SK-N-SH (cell line): ENCODE data around the gene MCCC2.

Experiments
- CHD2 ChIP-seq: fragments of 150-350 bp; IDR thresholded peaks from 2 replicates; pipeline ENCODE4 v1.6.1; 2018; ENCODE audit warnings: low read length; ENCODE audit not compliant: partially characterized antibody
- ELF1 ChIP-seq: IDR thresholded peaks from 2 replicates; pipeline ENCODE4 v1.4.0; 2012
- EZH2phosphoT487 ChIP-seq: fragments of 200-600 bp; sonication (generic); IDR thresholded peaks from 2 replicates; pipeline ENCODE4 v1.6.1; 2017; ENCODE audit warnings: low read depth, mixed run types, mild to moderate bottlenecking, antibody characterized with exemption, moderate library complexity, borderline replicate concordance
- MAX ChIP-seq: IDR thresholded peaks from 2 replicates; pipeline ENCODE4 v1.4.0; 2012; ENCODE audit warnings: low read depth
- MXI1 ChIP-seq: IDR thresholded peaks from 2 replicates; pipeline ENCODE4 v1.6.1; 2012; ENCODE audit warnings: mild to moderate bottlenecking, low read depth, low read length, improper control_type of control experiment
- POLR2AphosphoS5 ChIP-seq: IDR thresholded peaks from 2 replicates; pipeline ENCODE4 v1.6.1; 2012; ENCODE audit warnings: low read depth, low read length
- RAD21 ChIP-seq: IDR thresholded peaks from 2 replicates; pipeline ENCODE4 v1.6.1; 2012; ENCODE audit warnings: mild to moderate bottlenecking, low read length
- RFX5 ChIP-seq: IDR thresholded peaks from 2 replicates; pipeline ENCODE4 v1.6.1; 2012; ENCODE audit warnings: mild to moderate bottlenecking, improper control_type of control experiment, low read length
- SMC3 ChIP-seq: IDR thresholded peaks from 2 replicates; pipeline ENCODE4 v1.6.1; 2012; ENCODE audit warnings: low read depth, low read length, improper control_type of control experiment
- TCF12 ChIP-seq: IDR thresholded peaks from 2 replicates; pipeline ENCODE4 v1.4.0; 2012
- YY1 ChIP-seq: IDR thresholded peaks from 2 replicates; pipeline ENCODE4 v1.4.0; 2012; ENCODE audit warnings: low read depth, mild to moderate bottlenecking
- TF ChIP-seq, protein P1 (sequence below): fragments of 200-600 bp; sonication (generic); IDR thresholded peaks from 2 replicates; pipeline ENCODE4 v1.6.1; 2017; ENCODE audit warnings: antibody characterized with exemption, mild to moderate bottlenecking, moderate library complexity
- TF ChIP-seq, protein P2 (sequence below): IDR thresholded peaks from 2 replicates; pipeline ENCODE4 v1.6.1; 2012; ENCODE audit warnings: mild to moderate bottlenecking, low read depth, low read length, moderate library complexity
- TF ChIP-seq, protein P3 (sequence below): IDR thresholded peaks from 2 replicates; pipeline ENCODE4 v1.4.0; 2012; ENCODE audit warnings: low read depth, borderline replicate concordance

DNA sequence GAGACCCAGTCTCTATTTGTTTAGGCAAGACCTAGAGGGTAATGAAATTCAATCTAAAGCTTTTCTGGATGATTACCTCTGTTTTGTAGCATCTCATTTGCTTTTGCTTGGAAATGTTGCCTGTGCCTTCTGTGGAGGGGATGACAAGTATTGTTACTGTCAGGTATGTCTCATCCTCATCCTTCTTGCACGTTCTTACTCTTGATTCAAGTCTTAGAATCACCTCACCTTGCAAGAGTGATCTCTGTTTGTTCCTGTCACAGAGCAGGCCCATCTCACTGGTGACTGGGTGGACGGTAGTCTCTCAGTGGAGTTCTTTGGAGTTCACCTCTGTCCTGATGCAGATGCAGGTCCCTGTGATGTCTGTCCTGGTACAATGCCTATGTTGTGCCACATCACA lies 33.5 kb downstream of the MCCC2 start:
- no peak for TF ChIP-seq CHD2
- TF ChIP-seq YY1 = no peak
- TF ChIP-seq, protein P1, sequence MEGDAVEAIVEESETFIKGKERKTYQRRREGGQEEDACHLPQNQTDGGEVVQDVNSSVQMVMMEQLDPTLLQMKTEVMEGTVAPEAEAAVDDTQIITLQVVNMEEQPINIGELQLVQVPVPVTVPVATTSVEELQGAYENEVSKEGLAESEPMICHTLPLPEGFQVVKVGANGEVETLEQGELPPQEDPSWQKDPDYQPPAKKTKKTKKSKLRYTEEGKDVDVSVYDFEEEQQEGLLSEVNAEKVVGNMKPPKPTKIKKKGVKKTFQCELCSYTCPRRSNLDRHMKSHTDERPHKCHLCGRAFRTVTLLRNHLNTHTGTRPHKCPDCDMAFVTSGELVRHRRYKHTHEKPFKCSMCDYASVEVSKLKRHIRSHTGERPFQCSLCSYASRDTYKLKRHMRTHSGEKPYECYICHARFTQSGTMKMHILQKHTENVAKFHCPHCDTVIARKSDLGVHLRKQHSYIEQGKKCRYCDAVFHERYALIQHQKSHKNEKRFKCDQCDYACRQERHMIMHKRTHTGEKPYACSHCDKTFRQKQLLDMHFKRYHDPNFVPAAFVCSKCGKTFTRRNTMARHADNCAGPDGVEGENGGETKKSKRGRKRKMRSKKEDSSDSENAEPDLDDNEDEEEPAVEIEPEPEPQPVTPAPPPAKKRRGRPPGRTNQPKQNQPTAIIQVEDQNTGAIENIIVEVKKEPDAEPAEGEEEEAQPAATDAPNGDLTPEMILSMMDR = no peak
- TF ChIP-seq, protein P2, sequence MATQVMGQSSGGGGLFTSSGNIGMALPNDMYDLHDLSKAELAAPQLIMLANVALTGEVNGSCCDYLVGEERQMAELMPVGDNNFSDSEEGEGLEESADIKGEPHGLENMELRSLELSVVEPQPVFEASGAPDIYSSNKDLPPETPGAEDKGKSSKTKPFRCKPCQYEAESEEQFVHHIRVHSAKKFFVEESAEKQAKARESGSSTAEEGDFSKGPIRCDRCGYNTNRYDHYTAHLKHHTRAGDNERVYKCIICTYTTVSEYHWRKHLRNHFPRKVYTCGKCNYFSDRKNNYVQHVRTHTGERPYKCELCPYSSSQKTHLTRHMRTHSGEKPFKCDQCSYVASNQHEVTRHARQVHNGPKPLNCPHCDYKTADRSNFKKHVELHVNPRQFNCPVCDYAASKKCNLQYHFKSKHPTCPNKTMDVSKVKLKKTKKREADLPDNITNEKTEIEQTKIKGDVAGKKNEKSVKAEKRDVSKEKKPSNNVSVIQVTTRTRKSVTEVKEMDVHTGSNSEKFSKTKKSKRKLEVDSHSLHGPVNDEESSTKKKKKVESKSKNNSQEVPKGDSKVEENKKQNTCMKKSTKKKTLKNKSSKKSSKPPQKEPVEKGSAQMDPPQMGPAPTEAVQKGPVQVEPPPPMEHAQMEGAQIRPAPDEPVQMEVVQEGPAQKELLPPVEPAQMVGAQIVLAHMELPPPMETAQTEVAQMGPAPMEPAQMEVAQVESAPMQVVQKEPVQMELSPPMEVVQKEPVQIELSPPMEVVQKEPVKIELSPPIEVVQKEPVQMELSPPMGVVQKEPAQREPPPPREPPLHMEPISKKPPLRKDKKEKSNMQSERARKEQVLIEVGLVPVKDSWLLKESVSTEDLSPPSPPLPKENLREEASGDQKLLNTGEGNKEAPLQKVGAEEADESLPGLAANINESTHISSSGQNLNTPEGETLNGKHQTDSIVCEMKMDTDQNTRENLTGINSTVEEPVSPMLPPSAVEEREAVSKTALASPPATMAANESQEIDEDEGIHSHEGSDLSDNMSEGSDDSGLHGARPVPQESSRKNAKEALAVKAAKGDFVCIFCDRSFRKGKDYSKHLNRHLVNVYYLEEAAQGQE = no peak
- TF ChIP-seq RAD21 = no peak
- TF ChIP-seq POLR2AphosphoS5 = no peak
- no peak for TF ChIP-seq MXI1
- no peak for TF ChIP-seq TCF12
- TF ChIP-seq RFX5 = no peak
- TF ChIP-seq MAX = no peak
- no peak for TF ChIP-seq SMC3
- TF ChIP-seq EZH2phosphoT487 = no peak
- TF ChIP-seq, protein P3, sequence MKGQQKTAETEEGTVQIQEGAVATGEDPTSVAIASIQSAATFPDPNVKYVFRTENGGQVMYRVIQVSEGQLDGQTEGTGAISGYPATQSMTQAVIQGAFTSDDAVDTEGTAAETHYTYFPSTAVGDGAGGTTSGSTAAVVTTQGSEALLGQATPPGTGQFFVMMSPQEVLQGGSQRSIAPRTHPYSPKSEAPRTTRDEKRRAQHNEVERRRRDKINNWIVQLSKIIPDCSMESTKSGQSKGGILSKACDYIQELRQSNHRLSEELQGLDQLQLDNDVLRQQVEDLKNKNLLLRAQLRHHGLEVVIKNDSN = no peak
- no peak for TF ChIP-seq ELF1
